Non-pigmented ciliary epithelial cell (primary cell): ENCODE results near the gene CT83.

ENCODE experiments used
- DNase-seq: peaks from one replicate; pipeline ENCODE4 v3.0.0-alpha.2; 2010; ENCODE audit warnings: low read depth

The CT83 gene

DNA sequence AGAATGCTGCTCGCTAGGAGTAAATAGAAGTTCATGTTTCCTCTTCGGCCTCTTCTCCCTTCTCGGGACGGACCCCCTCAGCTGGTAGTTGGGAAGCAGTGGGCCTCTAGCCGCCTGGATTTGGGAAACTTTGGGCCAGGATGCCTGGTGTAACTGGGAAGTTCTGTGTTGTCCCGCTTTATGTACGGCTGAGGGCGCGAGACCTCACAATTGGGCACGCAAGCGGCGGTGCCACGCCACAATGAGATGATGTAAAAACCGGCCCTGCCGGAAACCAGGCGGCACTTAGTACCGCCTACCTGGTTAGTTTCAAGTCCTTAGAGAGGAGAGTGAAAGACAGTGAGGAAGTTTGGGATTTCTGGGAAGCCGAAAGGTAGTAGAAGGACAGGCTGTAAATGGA is at the start of gene CT83:
CT83 (minus strand) TSS at position 155 of the 400 bp plus-strand sequence; CDS start at position 35, 120 bp downstream.
- DNase-seq = no peak

DNA sequence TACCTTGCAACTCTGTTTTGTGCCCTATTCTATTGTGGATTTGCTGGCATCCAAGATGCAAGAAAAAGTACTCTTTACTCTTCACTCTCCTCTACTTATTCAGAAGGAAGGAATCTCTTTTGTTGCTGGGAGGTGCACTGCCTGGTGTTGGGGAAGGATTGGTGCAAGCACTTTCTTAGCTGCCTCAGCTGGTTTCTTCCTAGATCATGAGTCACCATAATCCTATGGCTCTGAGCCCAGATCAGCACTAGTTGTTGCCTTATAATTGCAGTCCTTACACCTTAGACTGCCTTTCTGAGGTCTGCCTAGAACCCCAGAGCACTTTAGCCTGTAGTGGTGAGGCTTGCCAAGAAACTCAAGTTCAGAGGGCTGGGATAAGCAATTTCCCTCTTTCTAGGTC is 37.0 kb upstream of the CT83 start:
- DNase-seq = no peak

DNA sequence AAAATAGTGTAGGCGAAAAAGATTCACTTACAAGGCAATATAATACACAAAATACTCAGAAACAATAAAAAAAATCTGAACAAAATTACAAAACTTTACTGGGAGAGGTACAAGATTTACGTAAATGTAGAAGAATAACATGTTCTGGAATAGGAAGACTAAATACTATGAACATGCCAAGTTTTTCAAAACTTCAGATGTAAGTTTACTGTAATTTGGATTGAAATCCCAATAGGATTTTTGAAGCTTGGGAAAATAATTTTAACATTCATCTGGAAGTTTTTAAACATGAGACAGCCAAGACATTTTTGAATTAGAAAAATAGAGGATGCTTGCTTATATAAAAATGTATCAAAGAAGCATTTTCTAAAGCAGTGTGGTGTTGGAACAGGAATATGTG is 30.5 kb upstream of the CT83 start:
- DNase-seq = no peak

GRCh38 chrX:116490104-116490503 is 27.3 kb upstream of the CT83 start:
- DNase-seq = no peak

GRCh38 chrX:116480059-116480458 is 17.3 kb upstream of the CT83 start:
- no peak for DNase-seq

- DNase-seq = no peak
Measured at GRCh38 chrX:116449156-116449555, 13.6 kb downstream of the CT83 start.

DNA sequence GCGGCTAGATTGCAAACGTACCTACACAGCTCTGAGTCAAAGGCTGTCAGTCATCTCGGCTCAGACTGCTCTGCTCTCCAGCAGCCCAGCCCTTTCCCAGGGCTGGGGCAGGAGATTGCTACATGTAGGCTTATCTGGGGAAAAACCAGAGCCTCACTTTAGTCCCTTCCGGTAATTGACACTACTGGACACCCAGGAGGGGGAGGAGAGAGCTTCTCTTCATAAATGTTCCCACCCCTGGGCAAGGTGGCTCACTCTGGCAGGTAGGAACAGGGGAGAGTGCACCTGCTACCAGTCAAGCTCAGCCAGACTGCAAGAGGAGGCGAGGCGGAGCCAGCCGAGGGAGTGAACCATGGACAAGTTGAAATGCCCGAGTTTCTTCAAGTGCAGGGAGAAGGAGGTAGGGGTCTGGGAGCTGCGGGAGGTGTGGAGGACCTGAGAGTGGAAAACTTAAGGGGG is 26.4 kb downstream of the CT83 start, which contains the start of gene SLC6A14:
SLC6A14 (plus strand) TSS at position 249 of the 459 bp plus-strand sequence; CDS start at position 353, 104 bp downstream.
- DNase-seq = no peak

GRCh38 chrX:116435597-116435996 is 27.2 kb downstream of the CT83 start:
- DNase-seq = no peak

- no peak for DNase-seq
Measured at GRCh38 chrX:116427978-116428377, 34.8 kb downstream of the CT83 start.

DNA sequence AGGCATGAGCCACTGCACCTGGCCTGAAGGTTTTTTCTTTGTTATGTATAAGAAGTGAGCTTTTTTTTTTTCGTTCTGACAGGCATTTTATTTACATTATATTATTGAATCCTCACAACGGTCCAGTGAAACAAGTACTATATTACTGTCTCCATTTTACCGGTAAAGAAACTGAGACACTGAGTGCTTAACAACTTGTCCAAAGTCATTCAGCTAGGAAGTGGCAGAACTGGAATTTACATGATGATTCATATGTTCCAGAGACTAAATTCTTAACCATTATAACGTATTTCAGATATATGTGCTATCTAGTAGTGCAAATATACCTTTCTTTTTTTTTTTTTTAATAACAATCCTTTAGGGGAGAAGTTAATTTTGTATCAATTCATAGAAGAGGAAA is 44.8 kb downstream of the CT83 start:
- DNase-seq = no peak

- DNase-seq = no peak
Measured at GRCh38 chrX:116417214-116417613, 45.6 kb downstream of the CT83 start.

- no peak for DNase-seq
Measured at GRCh38 chrX:116413273-116413672, 49.5 kb downstream of the CT83 start.
